IMR-90 (cell line): Measurements from ENCODE around the gene OR4S1. TPM values are rescaled to one million over a fixed set of nuclear protein-coding genes. Genes with fewer than 3 reads are reported as not detected.

Source experiments
- ATAC-seq: fragments of 200-7000 bp; cut with Tn5 transposase; 2 replicates; pipeline ENCODE4 v1.9.1; 2020; ENCODE audit warnings: low read depth, mild to moderate bottlenecking, moderate library complexity
- BruUV-seq: library from RNA; stranded (reverse); fragments of 400-500 nt; replicated peaks from 2 replicates; lab custom pipeline; 2021; lab: Mats Ljungman, UMichigan
- CTCF ChIA-PET: fragments of 300-600 bp; formaldehyde crosslinking; extraction: SDS; loops from one replicate; lab custom pipeline; 2021; ENCODE audit warnings: antibody characterized with exemption; lab: Yijun Ruan, JAX
- POLR2A ChIA-PET: fragments of 300-600 bp; sonication (Branson Sonifier 250); formaldehyde crosslinking; loops from one replicate; lab custom pipeline; 2022; ENCODE audit warnings: antibody characterized with exemption; ENCODE audit not compliant: unreplicated experiment; lab: Charles Lee
- DNase-seq: peaks from one replicate; pipeline ENCODE4 v3.0.0; 2013
- H2AFZ ChIP-seq: replicated peaks from 2 replicates; pipeline ENCODE3; 2013; ENCODE audit warnings: low read length, mild to moderate bottlenecking; ENCODE audit not compliant: poor library complexity
- H2AK5ac ChIP-seq: 2 replicates; pipeline ENCODE4 v1.6.1; 2013; ENCODE audit warnings: low read depth, low read length, inconsistent platforms
- H2AK9ac ChIP-seq: replicated peaks from 2 replicates; pipeline ENCODE3; 2013; ENCODE audit warnings: mild to moderate bottlenecking, low read depth, low read length, moderate library complexity; ENCODE audit not compliant: poor library complexity
- H2BK120ac ChIP-seq: 2 replicates; pipeline ENCODE4 v1.6.1; 2013; ENCODE audit warnings: low read depth, low read length, inconsistent platforms
- H2BK15ac ChIP-seq: 3 replicates; pipeline ENCODE4 v1.6.1; 2013; ENCODE audit warnings: low read depth, low read length, inconsistent platforms
- H2BK20ac ChIP-seq: 2 replicates; pipeline ENCODE4 v1.6.1; 2013; ENCODE audit warnings: low read depth, mild to moderate bottlenecking, inconsistent platforms, low read length, moderate library complexity
- H2BK5ac ChIP-seq: 2 replicates; pipeline ENCODE4 v1.6.1; 2013; ENCODE audit warnings: mild to moderate bottlenecking, low read depth, low read length, inconsistent platforms; ENCODE audit not compliant: poor library complexity, severe bottlenecking
- H3K14ac ChIP-seq: replicated peaks from 2 replicates; pipeline ENCODE4 v1.6.1; 2013; ENCODE audit warnings: low read depth, low read length, inconsistent platforms
- H3K18ac ChIP-seq: 2 replicates; pipeline ENCODE4 v1.6.1; 2013; ENCODE audit warnings: low read depth, low read length, control low read depth
- H3K23ac ChIP-seq: 2 replicates; pipeline ENCODE4 v1.6.1; 2013; ENCODE audit warnings: low read depth, low read length, inconsistent platforms
- H3K27ac ChIP-seq: 2 replicates; pipeline ENCODE4 v1.5.1; 2013; ENCODE audit warnings: mild to moderate bottlenecking, control low read depth, low read length; ENCODE audit not compliant: insufficient read depth
- H3K27me3 ChIP-seq: 2 replicates; pipeline ENCODE4 v1.6.1; 2013; ENCODE audit warnings: low read length; ENCODE audit not compliant: control insufficient read depth, insufficient read depth
- H3K36me3 ChIP-seq: 2 replicates; pipeline ENCODE4 v1.6.1; 2013; ENCODE audit warnings: low read length, mixed read lengths; ENCODE audit not compliant: control insufficient read depth, insufficient read depth
- H3K4ac ChIP-seq: 2 replicates; pipeline ENCODE4 v1.6.1; 2013; ENCODE audit warnings: low read depth, low read length, inconsistent platforms
- H3K4me1 ChIP-seq: 2 replicates; pipeline ENCODE4 v1.6.1; 2013; ENCODE audit warnings: low read length, mixed read lengths; ENCODE audit not compliant: control insufficient read depth, insufficient read depth
- H3K4me2 ChIP-seq: 2 replicates; pipeline ENCODE4 v1.6.1; 2013; ENCODE audit warnings: low read depth, mild to moderate bottlenecking, control low read depth, low read length, moderate library complexity
- H3K4me3 ChIP-seq: 2 replicates; pipeline ENCODE4 v1.5.1; 2013; ENCODE audit warnings: low read depth, mild to moderate bottlenecking, control low read depth, low read length, moderate library complexity; ENCODE audit not compliant: insufficient read depth
- H3K56ac ChIP-seq: 2 replicates; pipeline ENCODE4 v1.6.1; 2013; ENCODE audit warnings: low read length, inconsistent platforms; ENCODE audit not compliant: insufficient read depth; ENCODE audit errors: extremely low read depth
- H3K79me1 ChIP-seq, 2 experiments: 2 replicates each; pipeline ENCODE4 v1.6.1; 2013; ENCODE audit warnings: low read length in 2 of 2, inconsistent platforms in 1 of 2, low read depth in 1 of 2
- H3K9ac ChIP-seq: 2 replicates; pipeline ENCODE4 v1.6.1; 2013; ENCODE audit warnings: low read depth, low read length, control low read depth
- H3K9me1 ChIP-seq: 2 replicates; pipeline ENCODE4 v1.6.1; 2013; ENCODE audit warnings: low read length, inconsistent platforms; ENCODE audit not compliant: insufficient read depth
- H3K9me3 ChIP-seq: 2 replicates; pipeline ENCODE4 v1.6.1; 2013; ENCODE audit warnings: low read length; ENCODE audit not compliant: control insufficient read depth, insufficient read depth
- H4K20me1 ChIP-seq: 2 replicates; pipeline ENCODE4 v1.6.1; 2013; ENCODE audit warnings: low read length, inconsistent platforms; ENCODE audit not compliant: insufficient read depth
- H4K5ac ChIP-seq: 2 replicates; pipeline ENCODE4 v1.6.1; 2013; ENCODE audit warnings: mild to moderate bottlenecking, low read depth, low read length, control low read depth
- H4K8ac ChIP-seq, 2 experiments: 2 replicates each; pipeline ENCODE4 v1.6.1; 2013; ENCODE audit warnings: low read depth in 2 of 2, low read length in 2 of 2, control low read depth in 1 of 2, inconsistent platforms in 1 of 2
- H4K91ac ChIP-seq: 2 replicates; pipeline ENCODE4 v1.6.1; 2013; ENCODE audit warnings: low read depth, low read length, inconsistent platforms; ENCODE audit not compliant: insufficient read depth
- CEBPB ChIP-seq: IDR thresholded peaks from 2 replicates; pipeline ENCODE4 v1.6.1; 2012; ENCODE audit warnings: low read depth, low read length, improper control_type of control experiment
- CTCF ChIP-seq: conservative IDR thresholded peaks from 2 replicates; pipeline ENCODE4 v1.5.1; 2012; ENCODE audit warnings: mild to moderate bottlenecking, low read depth, low read length, improper control_type of control experiment
- WGBS, 2 experiments: methylation state at CpG; one replicate each; pipeline versions ENCODE4 v1.1.5 to v1.1.7; 2013; ENCODE audit warnings: missing lambda C conversion rate in 2 of 2; ENCODE audit not compliant: insufficient read length in 1 of 2; ENCODE audit errors: extremely low coverage in 2 of 2; 5-methylcytosine and 5-hydroxymethylcytosine counted together
- dilution Hi-C: fragments of 300-500 bp; cut with HindIII; formaldehyde crosslinking; loops from one replicate; pipeline ENCODE4 v1.14.3; 2018; ENCODE audit warnings: low sequenced_read_pairs; ENCODE audit not compliant: unreplicated experiment
- in situ Hi-C: fragments of 300-500 bp; cut with MboI; formaldehyde crosslinking; loops from 3 replicates; pipeline ENCODE4 v1.14.3; 2019; ENCODE audit warnings: low sequenced_read_pairs, inconsistent platforms, mixed read lengths
- intact Hi-C: fragments of 100-400 bp; cut with micrococcal nuclease; formaldehyde crosslinking; loops from 2 replicates; pipeline ENCODE4 v1.10.0; 2022
- polyA plus RNA-seq, 3 experiments: library from polyadenylated mRNA; depleted of rRNA; stranded (reverse); fragments of >200 nt; gene quantifications; 2 replicates each; pipeline ENCODE4 v1.2.3, GENCODE V29; 2012; ENCODE audit warnings: low replicate concordance in 1 of 3
- total RNA-seq: library from RNA; depleted of rRNA; stranded (reverse); fragments of >200 nt; gene quantifications from 2 replicates; pipeline ENCODE4 v1.2.3, GENCODE V29; 2012

OR4S1 gene
- total and polyA plus RNA-seq, 2 of the 4 experiments (the other 2 are of a cell fraction): not detected

DNA sequence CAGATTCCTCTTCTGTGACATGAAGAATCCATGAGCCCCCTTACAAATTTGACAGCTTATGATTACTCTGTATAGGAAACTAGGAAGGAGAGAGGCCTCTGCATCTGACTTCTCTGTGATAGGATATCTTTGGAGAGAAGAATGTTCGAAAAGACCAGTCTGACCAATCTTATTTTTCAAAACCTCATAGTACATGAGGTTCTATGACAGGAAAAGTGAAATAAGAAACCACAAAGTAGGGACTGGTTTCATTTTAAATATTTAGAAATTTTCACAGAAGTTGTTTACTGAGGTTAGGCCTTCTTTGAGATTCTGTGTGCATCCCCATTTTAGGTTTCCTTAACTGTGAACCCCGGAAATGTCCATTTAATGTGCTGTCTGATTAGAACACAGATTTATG lies 44.4 kb upstream of the OR4S1 start:
- no peak overlapping the region for H3K4me3 ChIP-seq
- H3K4me2 ChIP-seq: no peak overlapping the region
- no peak overlapping the region for H3K9ac ChIP-seq
- no CpG with 5 or more reads among the region's 2 CpGs for WGBS, 2 experiments
- no peaks in the 10 kb centered on the region for H3K79me1 ChIP-seq
- no peak overlapping the region for H4K91ac ChIP-seq
- TF ChIP-seq CTCF (no peak), CEBPB (no peak)
- H3K56ac ChIP-seq: no peak overlapping the region
- DNase-seq (no peak), ATAC-seq (no peak)
- no peak overlapping the region for H2BK15ac ChIP-seq
- no peak overlapping the region for H2BK20ac ChIP-seq
- no peaks in the 10 kb centered on the region for H3K9me3 ChIP-seq
- no TSS peak for BruUV-seq
- in situ Hi-C loops: no loop called here
- H4K8ac ChIP-seq: no peak overlapping the region
- POLR2A ChIA-PET: no interaction called here
- no peak overlapping the region for H2AK9ac ChIP-seq
- no peaks in the 10 kb centered on the region for H3K4me1 ChIP-seq
- no peaks in the 10 kb centered on the region for H4K20me1 ChIP-seq
- H2AFZ ChIP-seq: no peak overlapping the region
- no peaks in the 10 kb centered on the region for H3K36me3 ChIP-seq
- H2BK120ac ChIP-seq: no peak overlapping the region
- dilution Hi-C loops: no loop called here
- no peaks in the 10 kb centered on the region for H3K9me1 ChIP-seq
- H2BK5ac ChIP-seq: no peak overlapping the region
- no peak overlapping the region for H3K23ac ChIP-seq
- no peak overlapping the region for H3K27ac ChIP-seq
- H3K27me3 ChIP-seq: no peaks in the 10 kb centered on the region
- no peak overlapping the region for H4K5ac ChIP-seq
- intact Hi-C loops: no loop called here
- CTCF ChIA-PET: no interaction called here
- no peak overlapping the region for H3K14ac ChIP-seq
- no peak overlapping the region for H2AK5ac ChIP-seq
- H3K4ac ChIP-seq: no peak overlapping the region
- H3K18ac ChIP-seq: no peak overlapping the region
